ENCODE data around the gene PLPPR3.
"Not testable (repeated sequence)": the region's sequence is repeated elsewhere in the genome, so short reads cannot be mapped to it uniquely, and the experiment has no call there.

PLPPR3 gene

DNA sequence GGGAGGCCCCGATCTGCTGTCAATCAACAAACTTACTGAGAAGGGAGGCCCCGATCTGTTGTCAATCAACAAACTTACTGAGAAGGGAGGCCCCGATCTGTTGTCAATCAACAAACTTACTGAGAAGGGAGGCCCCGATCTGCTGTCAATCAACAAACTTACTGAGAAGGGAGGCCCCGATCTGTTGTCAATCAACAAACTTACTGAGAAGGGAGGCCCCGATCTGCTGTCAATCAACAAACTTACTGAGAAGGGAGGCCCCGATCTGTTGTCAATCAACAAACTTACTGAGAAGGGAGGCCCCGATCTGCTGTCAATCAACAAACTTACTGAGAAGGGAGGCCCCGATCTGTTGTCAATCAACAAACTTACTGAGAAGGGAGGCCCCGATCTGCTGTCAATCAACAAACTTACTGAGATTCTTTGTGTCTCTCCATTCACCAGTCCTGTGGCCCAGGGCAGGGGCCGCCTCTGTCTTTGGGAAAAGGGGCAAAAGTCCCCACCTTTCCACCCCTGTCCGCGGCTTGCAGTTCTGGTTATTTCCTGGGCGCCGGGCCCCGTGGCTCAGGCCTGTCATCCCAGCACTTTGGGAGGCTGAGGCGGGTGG lies 32.0 kb upstream of the PLPPR3 start:
- not testable (repeated sequence) for DNase-seq (ENCODE audit: low spot score)

DNA sequence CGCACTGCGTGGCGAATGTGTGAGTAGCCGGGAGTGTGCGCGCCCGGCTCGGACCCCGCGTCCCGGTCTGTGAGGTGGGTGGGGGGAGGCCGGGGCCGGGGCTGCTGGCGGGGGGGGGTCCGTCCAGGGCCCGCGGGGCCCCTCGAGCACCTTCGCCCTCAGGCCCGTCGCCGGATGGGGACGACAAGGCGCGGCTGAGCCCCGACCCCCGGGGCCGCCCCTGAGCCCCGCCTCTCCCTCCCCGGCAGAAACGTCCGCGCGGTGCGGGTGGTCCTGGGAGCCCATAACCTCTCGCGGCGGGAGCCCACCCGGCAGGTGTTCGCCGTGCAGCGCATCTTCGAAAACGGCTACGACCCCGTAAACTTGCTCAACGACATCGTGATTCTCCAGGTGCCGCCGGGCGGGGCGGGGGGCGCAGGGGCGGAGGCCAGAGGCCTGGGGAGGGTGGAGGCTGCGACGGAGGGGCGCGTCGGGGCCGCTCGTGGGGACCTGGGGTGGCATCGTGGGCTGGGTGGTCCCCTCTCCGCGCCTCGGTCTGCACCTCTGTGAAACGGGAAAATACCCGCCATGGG lies 31.3 kb upstream of the PLPPR3 start:
- no peak for DNase-seq (ENCODE audit: low spot score)

DNA sequence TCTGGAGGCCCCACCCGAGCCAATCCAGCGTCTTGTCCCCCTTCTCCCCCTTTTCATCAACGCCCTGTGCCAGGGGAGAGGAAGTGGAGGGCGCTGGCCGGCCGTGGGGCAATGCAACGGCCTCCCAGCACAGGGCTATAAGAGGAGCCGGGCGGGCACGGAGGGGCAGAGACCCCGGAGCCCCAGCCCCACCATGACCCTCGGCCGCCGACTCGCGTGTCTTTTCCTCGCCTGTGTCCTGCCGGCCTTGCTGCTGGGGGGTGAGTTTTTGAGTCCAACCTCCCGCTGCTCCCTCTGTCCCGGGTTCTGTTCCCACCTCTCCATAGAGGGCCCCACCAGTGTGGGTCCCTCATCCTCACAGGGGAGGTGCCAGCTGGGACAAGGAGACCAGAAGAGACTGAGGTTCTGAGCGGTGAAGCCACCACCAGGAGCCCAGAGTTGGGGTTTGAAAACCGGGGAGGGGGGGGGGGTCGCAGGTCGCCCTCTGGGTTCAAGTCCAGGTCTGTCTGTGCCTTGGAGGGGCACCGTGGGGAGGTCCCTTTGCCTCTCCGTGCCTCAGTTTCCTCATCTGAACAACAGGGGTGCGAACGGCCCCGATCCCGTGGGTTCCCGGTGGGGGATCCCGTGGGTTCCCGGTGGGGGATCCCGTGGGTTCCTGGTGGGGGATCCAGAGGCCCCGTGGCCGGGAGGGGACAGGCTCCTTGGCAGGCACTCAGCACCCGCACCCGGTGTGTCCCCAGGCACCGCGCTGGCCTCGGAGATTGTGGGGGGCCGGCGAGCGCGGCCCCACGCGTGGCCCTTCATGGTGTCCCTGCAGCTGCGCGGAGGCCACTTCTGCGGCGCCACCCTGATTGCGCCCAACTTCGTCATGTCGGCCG lies 30.6 kb upstream of the PLPPR3 start, which contains the start of gene ELANE:
Gene ELANE (plus strand): TSS at position 168 of the 878 bp plus-strand sequence. CDS start 26 bp downstream, at position 194.
- no peak for DNase-seq (ENCODE audit: low spot score)

DNA sequence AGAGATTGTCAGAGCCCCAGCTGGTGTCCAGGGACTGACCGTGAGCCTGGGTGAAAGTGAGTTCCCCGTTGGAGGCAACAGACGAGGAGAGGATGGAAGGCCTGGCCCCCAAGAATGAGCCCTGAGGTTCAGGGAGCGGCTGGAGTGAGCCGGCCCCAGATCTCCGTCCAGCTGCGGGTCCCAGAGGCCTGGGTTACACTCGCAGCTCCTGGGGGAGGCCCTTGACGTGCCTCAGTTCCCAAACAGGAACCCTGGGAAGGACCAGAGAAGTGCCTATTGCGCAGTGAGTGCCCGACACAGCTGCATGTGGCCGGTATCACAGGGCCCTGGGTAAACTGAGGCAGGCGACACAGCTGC lies 29.2 kb upstream of the PLPPR3 start:
- DNase-seq (ENCODE audit: low spot score) = no peak

DNA sequence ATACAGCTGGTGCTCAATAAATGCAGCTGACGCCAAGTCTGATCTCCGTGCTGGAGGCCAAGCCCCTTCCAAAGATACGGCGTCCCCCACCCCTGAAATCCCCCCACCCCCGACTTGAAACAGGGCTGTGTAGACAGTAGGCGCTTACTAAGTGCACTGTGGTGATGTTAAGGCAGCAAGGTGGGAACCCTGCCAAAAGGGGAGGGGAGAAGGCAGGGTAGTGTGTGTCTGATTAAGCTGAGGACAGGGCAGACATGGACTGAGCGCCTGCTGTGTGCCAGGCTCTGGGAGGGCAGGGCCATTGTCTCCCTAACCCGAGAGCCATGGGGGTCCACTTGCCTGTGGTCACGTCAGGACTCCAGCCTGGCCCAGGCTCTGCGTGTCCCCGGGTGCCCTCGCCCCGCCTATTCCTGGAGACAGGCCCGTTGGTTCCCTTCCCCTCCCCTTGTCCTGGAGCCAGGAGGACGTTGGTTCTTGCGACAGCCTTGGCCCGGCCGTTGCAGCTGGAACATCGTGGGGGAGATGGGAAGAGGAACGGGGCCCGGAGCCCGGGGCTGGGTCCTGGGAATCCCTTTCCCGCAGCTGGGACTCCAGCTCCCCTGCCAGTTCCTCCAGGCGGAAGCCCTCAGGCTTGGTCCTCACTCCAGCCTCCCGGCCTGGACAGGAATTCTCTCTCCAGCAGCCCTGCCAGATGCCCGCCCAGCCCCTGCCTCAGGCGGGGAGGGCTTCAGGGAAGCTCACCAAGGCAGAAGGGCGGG lies 28.6 kb upstream of the PLPPR3 start:
- DNase-seq (ENCODE audit: low spot score) = no peak

DNA sequence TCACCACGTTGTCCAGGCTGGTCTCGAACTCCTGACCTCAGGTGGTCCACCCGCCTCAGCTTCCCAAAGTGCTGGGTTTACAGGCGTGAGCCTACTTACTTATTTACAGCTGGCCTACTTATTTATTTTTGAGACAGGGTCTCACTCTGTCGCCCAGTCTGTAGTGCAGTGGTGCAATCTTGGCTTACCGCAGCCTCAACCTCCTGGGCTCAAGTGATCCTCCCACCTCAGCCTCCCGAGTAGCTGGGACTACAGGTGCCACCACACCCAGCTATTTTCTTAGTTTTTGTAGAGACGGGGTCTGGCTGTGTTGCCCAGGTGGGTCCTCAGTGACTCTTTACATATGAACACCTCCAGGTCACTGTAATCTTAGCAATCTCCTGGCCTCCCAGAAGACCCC lies 27.4 kb upstream of the PLPPR3 start:
- DNase-seq (ENCODE audit: low spot score) = not testable (repeated sequence)

DNA sequence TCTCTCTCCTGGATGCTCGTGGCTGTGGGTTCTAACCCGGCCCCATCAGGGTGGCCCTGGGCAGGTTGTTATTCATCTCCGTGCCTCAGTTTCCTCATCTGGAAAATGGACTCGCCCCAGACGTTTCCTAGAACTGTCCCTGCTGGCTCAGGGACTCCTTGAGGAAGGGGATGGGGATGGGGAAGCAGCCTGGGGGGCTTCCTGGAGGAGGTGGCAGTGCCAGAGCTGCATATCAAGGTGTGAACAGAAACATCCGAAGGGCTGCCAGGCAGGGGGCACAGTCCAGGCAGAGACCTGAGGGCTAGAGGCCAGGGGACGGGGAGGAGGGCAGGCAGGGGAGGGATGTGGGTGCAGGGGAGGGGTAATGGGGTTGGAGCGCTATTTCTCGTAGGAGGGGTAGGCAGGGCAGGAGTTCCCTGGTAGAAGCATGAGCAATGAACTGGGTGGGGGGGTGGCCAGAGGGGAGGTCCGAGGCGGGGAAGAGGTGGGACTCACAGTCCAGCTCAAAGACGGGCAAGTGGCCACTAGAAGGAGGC lies 26.7 kb upstream of the PLPPR3 start:
- no peak for DNase-seq (ENCODE audit: low spot score)

DNA sequence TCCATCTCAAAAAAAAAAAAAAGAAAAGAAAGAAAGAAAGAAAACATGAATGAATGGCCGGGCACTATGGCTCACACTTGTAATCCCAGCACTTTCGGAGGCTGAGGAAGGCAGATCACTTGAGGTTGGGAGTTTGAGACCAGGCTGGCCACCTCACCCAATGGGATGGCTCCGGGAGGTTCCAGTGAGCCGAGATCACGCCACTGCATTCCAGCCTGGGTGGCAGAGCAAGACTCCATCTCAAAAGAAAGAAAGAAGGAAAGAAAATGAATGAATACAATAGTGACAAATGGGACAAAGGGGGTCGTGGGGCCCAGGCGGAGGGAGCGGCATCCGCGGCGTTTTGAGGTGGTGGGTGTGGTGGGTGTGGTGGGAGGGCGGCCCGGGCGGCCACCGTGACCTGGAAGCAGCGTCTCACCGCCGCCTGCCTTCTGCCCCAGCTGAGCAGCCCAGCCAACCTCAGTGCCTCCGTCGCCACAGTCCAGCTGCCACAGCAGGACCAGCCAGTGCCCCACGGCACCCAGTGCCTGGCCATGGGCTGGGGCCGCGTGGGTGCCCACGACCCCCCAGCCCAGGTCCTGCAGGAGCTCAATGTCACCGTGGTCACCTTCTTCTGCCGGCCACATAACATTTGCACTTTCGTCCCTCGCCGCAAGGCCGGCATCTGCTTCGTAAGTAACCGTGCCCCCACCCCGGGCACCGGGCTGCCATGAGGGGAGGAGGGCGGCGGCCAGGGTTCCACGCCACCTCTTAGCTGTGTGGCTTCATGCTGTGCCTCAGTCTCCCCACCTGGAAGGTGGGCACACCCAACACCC lies 24.2 kb upstream of the PLPPR3 start:
- no peak for DNase-seq (ENCODE audit: low spot score)

DNA sequence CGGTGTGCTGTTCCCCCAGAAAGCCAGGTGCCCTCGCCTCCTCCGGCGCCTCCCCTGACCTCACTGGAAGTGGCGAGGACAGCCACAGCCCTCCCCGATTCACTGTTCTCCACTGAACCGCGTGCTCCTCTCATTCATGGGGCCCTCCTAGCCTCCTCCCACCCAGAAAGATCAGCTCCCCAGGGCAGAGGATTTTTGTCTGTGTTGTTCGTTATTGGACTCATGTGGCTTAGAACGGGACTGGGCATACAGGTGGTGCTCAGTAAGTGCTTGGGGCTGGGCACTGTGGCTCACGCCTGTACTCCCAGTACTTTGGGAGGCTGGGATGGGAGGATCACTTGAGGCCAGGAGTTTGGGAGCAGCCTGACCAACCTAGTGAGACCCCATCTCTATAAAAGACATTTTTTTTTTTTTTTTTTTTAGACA lies 22.8 kb upstream of the PLPPR3 start:
- DNase-seq (ENCODE audit: low spot score) = no peak

DNA sequence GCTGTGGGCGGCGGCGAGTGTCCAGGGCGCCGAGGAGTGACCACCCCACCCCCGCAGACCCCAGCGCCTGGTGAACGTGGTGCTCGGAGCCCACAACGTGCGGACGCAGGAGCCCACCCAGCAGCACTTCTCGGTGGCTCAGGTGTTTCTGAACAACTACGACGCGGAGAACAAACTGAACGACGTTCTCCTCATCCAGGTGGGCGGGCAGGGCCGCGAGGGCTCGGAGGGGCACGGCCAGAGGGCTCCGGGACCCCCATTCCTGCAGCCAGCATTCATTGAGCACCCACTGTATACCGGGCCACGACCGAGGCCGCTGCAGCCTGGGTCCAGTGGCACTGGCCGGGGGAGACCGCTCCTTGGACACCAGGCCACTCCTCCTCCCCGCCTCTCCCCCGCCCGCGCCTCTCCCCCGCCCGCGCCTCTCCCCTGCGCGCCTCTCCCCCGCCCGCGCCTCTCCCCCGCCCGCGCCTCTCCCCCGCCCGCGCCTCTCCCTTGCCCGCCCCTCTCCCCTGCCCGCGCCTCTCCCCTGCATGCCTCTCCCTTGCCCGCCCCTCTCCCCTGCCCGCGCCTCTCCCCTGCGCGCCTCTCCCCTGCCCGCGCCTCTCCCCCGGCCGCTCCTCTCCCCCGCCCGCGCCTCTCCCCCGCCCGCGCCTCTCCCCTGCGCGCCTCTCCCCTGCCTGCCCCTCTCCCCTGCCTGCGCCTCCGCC lies 22.2 kb upstream of the PLPPR3 start:
- no peak for DNase-seq (ENCODE audit: low spot score)

DNA sequence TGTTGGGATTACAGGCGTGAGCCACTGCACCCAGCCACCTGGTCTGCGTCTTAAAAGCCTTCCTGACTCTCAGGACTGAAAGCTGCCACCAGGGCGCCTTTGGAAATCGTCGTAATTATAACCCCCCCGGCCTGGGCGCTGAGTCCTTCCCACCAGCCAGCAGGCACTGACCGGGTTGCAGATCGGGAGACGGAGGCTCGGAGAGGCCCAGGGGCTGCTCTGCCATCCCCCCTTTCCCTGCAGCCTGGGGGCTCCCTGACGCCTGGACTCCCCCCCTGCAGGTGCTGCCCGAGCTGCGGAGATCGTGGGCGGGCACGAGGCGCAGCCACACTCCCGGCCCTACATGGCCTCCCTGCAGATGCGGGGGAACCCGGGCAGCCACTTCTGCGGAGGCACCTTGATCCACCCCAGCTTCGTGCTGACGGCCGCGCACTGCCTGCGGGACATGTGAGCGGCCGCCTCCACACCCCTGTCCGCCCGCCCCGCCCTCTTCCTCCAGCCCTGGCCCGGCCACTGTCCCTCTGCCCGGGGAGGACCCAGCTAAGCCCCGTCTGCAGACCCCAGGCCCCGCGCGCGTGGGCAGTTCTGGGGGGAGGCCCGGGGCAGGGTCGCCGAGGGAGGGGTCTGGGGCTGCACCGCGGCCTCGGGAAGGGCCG lies 21.6 kb upstream of the PLPPR3 start:
- no peak for DNase-seq (ENCODE audit: low spot score)

DNA sequence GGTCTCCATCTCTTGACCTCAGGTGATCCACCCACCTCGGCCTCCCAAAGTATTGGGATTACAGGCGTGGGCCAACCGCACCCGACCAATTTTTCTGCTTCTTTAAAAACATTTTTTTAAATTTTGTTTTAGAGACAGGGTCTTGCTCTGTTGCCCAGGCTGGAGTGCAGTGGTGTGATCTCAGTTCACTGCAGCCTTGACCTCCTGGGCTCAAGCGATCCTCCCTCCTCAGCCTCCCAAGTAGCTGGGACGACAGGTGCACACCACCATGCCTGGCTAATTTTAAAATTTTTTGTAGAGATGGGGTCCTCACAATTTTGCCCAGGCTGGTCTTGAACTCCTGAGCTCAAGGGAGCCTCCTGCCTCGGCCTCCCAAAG lies 21.0 kb upstream of the PLPPR3 start:
- DNase-seq (ENCODE audit: low spot score) = not testable (repeated sequence)

DNA sequence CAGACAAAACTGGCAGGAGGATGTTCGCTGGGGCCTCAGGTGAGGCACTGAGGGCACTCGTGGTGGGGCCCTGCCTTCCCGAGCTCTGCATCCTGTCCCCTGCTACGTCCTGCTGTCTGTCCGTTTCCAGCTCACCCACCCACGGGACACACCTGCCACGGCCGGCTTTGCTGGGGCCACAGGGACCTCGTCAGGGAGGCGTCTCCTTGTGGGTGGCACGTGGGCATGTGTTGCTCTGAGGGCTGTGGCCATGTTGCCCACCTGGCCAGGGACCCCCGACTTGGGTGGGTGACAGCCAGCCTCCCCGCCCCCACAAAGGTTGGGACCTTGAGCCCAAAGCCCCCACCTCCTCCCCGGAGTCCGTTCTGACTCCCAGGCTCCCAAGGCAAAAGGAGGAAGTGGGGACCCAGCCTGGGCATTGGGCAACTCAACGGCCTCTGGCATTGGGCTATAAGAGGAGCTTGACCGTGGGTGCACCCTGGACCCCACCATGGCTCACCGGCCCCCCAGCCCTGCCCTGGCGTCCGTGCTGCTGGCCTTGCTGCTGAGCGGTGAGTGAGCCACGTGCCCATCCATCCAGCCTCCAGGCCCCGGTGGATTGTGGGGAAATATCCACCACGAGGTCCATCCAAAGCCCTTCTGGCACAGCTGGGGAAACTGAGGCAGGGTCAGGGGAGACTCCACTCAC lies 18.9 kb upstream of the PLPPR3 start, which contains the start of gene PRTN3:
Gene PRTN3 (plus strand): TSS at position 481 of the 688 bp plus-strand sequence. CDS start 10 bp downstream, at position 491.
- DNase-seq (ENCODE audit: low spot score) = no peak

DNA sequence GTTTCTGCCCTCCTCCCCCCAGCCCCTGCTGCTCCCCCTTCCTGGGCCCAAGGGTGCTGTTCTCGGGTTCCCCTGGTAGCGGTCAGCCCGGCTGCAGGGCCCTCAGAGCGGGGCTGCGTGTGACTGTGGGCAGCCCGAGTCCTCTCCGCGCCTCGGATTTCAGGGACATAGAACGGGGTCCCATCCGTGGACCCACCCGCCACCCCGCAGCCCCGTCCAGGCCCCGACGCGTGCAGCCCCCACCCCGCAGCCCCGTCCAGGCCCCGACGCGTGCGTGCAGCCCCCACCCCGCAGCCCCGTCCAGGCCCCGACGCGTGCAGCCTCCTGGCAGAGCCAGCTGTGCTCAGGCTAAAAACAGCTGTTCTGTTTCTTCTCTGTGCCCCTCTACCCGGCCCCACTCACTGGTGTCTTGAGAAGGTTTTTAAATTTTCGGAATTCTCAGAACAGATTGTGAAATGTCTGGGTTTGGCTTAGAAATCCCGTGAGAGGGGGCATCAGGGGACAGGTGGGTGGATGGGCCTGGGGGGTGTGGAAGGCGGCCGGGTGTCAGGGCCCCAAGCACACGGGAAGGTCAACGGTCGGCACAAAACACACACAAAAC lies 13.6 kb upstream of the PLPPR3 start:
- no peak for DNase-seq (ENCODE audit: low spot score)

DNA sequence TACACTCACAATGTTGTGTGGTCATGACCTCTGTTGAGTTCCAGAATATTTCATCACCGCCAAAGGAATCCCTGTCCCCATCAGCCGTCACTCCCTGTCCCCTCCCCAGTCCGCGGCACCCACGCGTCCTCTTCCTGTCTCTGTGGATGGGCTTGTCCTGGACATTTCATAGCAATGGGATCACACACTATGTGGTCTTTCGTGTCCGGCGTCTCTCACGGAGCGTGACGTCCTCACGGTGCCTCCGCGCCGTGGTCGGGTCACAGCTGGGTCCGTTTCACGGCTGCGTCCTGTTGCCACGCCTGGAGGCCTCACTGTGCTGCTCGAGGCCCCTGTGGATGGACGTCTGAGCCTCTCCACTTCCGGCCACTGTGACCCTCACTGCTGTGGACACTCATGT lies 12.5 kb upstream of the PLPPR3 start:
- no peak for DNase-seq (ENCODE audit: low spot score)

DNA sequence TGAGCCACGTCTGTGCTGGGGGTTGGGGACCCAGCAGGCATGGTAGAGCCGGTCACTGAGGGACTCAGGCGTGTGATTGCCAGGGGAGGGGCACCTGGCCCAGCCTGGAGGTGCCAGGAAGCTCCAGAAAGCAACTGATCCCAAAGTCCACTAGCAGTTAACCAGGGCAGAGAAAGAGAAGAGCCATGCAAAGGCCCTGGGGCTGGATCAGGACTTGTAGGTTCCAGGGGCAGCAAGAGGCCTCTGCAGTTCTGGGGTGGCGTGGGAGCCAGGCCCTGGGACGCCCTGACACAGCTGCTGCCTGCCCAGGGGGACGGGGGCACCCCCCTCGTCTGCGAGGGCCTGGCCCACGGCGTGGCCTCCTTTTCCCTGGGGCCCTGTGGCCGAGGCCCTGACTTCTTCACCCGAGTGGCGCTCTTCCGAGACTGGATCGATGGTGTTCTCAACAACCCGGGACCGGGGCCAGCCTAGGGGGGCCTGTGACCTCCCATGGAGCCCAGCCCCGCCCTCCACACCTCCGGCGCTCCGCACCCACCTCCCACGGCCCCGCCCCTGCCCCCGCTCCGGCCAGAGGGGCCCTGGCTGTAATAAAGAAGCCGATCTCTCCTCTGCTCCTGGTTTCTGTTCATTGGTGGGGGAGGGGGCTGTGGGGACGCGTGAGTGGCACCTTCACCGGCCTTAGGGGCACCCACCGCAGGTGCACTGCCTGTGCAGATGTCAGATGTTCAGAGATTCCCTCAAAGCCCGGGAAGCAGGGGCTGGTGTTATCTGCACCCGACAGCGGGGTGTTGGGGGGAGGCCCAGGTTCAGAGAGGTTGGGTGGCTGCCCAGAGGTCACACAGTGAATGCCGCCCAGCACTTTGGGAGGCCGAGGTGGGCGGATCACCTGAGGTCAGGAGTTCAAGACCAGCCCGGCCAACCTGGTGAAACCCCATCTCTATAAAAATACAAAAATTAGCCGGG lies 9.9 kb upstream of the PLPPR3 start:
- DNase-seq (ENCODE audit: low spot score) = no peak

DNA sequence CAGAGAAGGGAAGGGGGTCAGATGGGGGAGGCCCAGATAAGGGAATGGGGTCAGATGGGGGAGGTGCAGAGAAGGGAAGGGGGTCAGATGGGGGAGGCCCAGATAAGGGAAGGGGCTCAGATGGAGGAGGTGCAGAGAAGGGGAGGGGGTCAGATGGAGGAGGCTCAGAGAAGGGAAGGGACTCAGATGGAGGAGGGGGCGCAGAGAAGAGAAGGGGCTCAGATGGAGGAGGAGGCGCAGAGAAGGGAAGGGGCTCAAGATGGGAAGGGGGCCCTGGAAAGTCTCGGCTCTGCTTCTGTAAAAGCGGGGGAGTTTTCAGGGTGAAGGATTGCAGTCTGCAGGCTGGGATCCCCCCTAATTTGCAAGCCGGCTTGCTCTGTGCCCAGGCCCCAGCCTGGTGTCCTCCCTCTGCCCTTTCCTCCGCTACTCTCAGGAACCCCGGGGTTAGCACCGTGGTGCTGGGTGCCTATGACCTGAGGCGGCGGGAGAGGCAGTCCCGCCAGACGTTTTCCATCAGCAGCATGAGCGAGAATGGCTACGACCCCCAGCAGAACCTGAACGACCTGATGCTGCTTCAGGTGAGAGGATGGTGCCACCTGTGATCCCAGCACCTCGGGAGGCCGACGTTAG lies 7.5 kb upstream of the PLPPR3 start:
- DNase-seq (ENCODE audit: low spot score) = no peak
